ENCODE results near the gene BZW2.

- peak; percentile 92 for TF ChIP-seq POLR2A (IDR thresholded peaks at IDR 0.05; ENCODE audit: low read length)
- no peak for TF ChIP-seq GATA1 (IDR thresholded peaks at IDR 0.05; ENCODE audit: low read depth, low read length)
These were observed at the start of gene BZW2, which contains the start of gene ANKMY2 for GRCh38 chr7:16645593-16646471.
